ENCODE measurements around the gene CAB39L. TPM values are rescaled to one million over a fixed set of nuclear protein-coding genes. Genes with fewer than 3 reads are reported as not detected.

The CAB39L gene
- total and polyA plus RNA-seq, 2 experiments from 2014 or later = 3.3 to 4.4 TPM

DNA sequence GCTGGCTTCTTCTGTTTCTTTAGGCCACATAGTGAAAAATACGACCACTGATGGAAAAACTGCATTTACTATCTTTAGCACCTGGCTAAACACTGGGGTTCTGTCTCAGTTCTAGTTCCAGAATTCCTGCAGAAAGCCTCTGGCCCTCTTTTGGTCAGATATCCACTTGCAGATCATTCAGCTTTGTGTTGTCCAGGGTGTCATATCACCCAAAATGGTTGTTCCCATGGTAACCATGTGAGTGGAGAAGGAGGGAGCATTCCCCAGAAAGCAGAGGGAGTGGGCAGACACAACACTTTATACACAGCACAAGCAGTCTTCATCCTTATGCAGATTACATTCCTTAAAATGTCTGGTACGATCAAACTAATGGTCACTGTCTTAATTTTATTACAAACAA is 73.5 kb downstream of the CAB39L start:
- Histone ChIP-seq H4K20me1 (replicated peaks; ENCODE audit: insufficient read depth) (no peaks in the 10 kb centered on the region), H3K9me2 (ENCODE audit: insufficient read depth) (no peaks in the 10 kb centered on the region), H3K79me2 (replicated peaks; ENCODE audit: insufficient read depth) (no peaks in the 10 kb centered on the region), H2AFZ (no peak overlapping the region), H3K27me3 (ENCODE audit: insufficient read depth) (no peaks in the 10 kb centered on the region), H3K36me3 (ENCODE audit: insufficient read depth) (no peaks in the 10 kb centered on the region), H3K27ac (ENCODE audit: low read depth) (no peak overlapping the region), H3K4me1 (ENCODE audit: insufficient read depth) (peaks cover 11% of the 10 kb centered on the region), H3K4me3 (no peak overlapping the region), H3K4me2 (no peak overlapping the region), H3F3A (replicated peaks; ENCODE audit: low read depth) (no peaks in the 10 kb centered on the region)
- peaks cover 35% of the 10 kb centered on the region for H3K4me1 Mint-ChIP-seq
- H3K27ac Mint-ChIP-seq = no peak overlapping the region
- ATAC-seq = no peak
- no peak for TF ChIP-seq NANOG (IDR thresholded peaks at IDR 0.05; ENCODE audit: borderline replicate concordance)
- TF ChIP-seq STAT1 (IDR thresholded peaks at IDR 0.05; ENCODE audit: unreplicated experiment) = no peak
- TF ChIP-seq EZH2 (IDR thresholded peaks at IDR 0.05; ENCODE audit: low read depth, unreplicated experiment) = no peak
- TF ChIP-seq, protein P1, sequence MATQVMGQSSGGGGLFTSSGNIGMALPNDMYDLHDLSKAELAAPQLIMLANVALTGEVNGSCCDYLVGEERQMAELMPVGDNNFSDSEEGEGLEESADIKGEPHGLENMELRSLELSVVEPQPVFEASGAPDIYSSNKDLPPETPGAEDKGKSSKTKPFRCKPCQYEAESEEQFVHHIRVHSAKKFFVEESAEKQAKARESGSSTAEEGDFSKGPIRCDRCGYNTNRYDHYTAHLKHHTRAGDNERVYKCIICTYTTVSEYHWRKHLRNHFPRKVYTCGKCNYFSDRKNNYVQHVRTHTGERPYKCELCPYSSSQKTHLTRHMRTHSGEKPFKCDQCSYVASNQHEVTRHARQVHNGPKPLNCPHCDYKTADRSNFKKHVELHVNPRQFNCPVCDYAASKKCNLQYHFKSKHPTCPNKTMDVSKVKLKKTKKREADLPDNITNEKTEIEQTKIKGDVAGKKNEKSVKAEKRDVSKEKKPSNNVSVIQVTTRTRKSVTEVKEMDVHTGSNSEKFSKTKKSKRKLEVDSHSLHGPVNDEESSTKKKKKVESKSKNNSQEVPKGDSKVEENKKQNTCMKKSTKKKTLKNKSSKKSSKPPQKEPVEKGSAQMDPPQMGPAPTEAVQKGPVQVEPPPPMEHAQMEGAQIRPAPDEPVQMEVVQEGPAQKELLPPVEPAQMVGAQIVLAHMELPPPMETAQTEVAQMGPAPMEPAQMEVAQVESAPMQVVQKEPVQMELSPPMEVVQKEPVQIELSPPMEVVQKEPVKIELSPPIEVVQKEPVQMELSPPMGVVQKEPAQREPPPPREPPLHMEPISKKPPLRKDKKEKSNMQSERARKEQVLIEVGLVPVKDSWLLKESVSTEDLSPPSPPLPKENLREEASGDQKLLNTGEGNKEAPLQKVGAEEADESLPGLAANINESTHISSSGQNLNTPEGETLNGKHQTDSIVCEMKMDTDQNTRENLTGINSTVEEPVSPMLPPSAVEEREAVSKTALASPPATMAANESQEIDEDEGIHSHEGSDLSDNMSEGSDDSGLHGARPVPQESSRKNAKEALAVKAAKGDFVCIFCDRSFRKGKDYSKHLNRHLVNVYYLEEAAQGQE (IDR thresholded peaks at IDR 0.05; ENCODE audit: unreplicated experiment) = no peak
- TF ChIP-seq, protein P2, sequence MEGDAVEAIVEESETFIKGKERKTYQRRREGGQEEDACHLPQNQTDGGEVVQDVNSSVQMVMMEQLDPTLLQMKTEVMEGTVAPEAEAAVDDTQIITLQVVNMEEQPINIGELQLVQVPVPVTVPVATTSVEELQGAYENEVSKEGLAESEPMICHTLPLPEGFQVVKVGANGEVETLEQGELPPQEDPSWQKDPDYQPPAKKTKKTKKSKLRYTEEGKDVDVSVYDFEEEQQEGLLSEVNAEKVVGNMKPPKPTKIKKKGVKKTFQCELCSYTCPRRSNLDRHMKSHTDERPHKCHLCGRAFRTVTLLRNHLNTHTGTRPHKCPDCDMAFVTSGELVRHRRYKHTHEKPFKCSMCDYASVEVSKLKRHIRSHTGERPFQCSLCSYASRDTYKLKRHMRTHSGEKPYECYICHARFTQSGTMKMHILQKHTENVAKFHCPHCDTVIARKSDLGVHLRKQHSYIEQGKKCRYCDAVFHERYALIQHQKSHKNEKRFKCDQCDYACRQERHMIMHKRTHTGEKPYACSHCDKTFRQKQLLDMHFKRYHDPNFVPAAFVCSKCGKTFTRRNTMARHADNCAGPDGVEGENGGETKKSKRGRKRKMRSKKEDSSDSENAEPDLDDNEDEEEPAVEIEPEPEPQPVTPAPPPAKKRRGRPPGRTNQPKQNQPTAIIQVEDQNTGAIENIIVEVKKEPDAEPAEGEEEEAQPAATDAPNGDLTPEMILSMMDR (conservative IDR thresholded peaks at IDR 0.05; ENCODE audit: low read depth in 2 of 2) = no peak
- TF ChIP-seq, protein P3, sequence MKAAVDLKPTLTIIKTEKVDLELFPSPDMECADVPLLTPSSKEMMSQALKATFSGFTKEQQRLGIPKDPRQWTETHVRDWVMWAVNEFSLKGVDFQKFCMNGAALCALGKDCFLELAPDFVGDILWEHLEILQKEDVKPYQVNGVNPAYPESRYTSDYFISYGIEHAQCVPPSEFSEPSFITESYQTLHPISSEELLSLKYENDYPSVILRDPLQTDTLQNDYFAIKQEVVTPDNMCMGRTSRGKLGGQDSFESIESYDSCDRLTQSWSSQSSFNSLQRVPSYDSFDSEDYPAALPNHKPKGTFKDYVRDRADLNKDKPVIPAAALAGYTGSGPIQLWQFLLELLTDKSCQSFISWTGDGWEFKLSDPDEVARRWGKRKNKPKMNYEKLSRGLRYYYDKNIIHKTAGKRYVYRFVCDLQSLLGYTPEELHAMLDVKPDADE (IDR thresholded peaks at IDR 0.05) = no peak
- TF ChIP-seq, protein P4, sequence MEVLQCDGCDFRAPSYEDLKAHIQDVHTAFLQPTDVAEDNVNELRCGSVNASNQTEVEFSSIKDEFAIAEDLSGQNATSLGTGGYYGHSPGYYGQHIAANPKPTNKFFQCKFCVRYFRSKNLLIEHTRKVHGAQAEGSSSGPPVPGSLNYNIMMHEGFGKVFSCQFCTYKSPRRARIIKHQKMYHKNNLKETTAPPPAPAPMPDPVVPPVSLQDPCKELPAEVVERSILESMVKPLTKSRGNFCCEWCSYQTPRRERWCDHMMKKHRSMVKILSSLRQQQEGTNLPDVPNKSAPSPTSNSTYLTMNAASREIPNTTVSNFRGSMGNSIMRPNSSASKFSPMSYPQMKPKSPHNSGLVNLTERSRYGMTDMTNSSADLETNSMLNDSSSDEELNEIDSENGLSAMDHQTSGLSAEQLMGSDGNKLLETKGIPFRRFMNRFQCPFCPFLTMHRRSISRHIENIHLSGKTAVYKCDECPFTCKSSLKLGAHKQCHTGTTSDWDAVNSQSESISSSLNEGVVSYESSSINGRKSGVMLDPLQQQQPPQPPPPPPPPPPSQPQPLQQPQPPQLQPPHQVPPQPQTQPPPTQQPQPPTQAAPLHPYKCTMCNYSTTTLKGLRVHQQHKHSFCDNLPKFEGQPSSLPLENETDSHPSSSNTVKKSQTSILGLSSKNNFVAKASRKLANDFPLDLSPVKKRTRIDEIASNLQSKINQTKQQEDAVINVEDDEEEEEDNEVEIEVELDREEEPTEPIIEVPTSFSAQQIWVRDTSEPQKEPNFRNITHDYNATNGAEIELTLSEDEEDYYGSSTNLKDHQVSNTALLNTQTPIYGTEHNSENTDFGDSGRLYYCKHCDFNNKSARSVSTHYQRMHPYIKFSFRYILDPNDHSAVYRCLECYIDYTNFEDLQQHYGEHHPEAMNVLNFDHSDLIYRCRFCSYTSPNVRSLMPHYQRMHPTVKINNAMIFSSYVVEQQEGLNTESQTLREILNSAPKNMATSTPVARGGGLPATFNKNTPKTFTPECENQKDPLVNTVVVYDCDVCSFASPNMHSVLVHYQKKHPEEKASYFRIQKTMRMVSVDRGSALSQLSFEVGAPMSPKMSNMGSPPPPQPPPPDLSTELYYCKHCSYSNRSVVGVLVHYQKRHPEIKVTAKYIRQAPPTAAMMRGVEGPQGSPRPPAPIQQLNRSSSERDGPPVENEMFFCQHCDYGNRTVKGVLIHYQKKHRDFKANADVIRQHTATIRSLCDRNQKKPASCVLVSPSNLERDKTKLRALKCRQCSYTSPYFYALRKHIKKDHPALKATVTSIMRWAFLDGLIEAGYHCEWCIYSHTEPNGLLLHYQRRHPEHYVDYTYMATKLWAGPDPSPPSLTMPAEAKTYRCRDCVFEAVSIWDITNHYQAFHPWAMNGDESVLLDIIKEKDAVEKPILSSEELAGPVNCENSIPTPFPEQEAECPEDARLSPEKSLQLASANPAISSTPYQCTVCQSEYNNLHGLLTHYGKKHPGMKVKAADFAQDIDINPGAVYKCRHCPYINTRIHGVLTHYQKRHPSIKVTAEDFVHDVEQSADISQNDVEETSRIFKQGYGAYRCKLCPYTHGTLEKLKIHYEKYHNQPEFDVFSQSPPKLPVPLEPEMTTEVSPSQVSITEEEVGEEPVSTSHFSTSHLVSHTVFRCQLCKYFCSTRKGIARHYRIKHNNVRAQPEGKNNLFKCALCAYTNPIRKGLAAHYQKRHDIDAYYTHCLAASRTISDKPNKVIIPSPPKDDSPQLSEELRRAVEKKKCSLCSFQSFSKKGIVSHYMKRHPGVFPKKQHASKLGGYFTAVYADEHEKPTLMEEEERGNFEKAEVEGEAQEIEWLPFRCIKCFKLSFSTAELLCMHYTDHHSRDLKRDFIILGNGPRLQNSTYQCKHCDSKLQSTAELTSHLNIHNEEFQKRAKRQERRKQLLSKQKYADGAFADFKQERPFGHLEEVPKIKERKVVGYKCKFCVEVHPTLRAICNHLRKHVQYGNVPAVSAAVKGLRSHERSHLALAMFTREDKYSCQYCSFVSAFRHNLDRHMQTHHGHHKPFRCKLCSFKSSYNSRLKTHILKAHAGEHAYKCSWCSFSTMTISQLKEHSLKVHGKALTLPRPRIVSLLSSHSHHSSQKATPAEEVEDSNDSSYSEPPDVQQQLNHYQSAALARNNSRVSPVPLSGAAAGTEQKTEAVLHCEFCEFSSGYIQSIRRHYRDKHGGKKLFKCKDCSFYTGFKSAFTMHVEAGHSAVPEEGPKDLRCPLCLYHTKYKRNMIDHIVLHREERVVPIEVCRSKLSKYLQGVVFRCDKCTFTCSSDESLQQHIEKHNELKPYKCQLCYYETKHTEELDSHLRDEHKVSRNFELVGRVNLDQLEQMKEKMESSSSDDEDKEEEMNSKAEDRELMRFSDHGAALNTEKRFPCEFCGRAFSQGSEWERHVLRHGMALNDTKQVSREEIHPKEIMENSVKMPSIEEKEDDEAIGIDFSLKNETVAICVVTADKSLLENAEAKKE (CRISPR knock-in tag; IDR thresholded peaks at IDR 0.05) = no peak
- H3K36me3 Mint-ChIP-seq (ENCODE audit: low read depth) = no peaks in the 10 kb centered on the region
- no peaks in the 10 kb centered on the region for H3K9me3 Mint-ChIP-seq
- DNase-seq (ENCODE audit: low spot score) = no peak
- no peak overlapping the region for H3K4me3 Mint-ChIP-seq
- H3K27me3 Mint-ChIP-seq (ENCODE audit: insufficient read depth, low read depth, poor library complexity) = peaks cover 3% of the 10 kb centered on the region

Data from GM23338 (cell line).